Stimulated activated CD4-positive, alpha-beta T cell treated with anti-CD3 and anti-CD28 coated beads, Interleukin-12 subunit alpha, Interleukin-12 subunit beta, amount 100 ng/mL, for 4 hours (primary cell): ENCODE data around the gene ANXA9.
A peak's percentile ranks its signal among the peaks of the same experiment; 100 is the strongest.

Source experiments
- DNase-seq: peaks from one replicate; pipeline ENCODE4 v3.0.0-alpha.2; 2020

The ANXA9 gene

GRCh38 chr1:150976401-150976821 lies 5.7 kb upstream of the ANXA9 start:
- no peak for DNase-seq

- DNase-seq, result peak; percentile 63
Measured at GRCh38 chr1:150976879-150977694, 5.0 kb upstream of the ANXA9 start.

- DNase-seq, result peak; percentile 82
Measured at GRCh38 chr1:150979092-150980056, 2.7 kb upstream of the ANXA9 start.

GRCh38 chr1:150981177-150981804 lies 801 bp upstream of the ANXA9 start:
- DNase-seq, result no peak

GRCh38 chr1:150985179-150985825 lies 3.2 kb downstream of the ANXA9 start:
- no peak for DNase-seq

GRCh38 chr1:150987924-150988323 lies 5.8 kb downstream of the ANXA9 start:
- DNase-seq, result no peak

GRCh38 chr1:150992626-150993025 lies 10.5 kb downstream of the ANXA9 start:
- no peak for DNase-seq

- no peak for DNase-seq
Measured at GRCh38 chr1:150994248-150994647, 12.2 kb downstream of the ANXA9 start.

GRCh38 chr1:150995460-150995859 lies 13.4 kb downstream of the ANXA9 start:
- DNase-seq, result no peak

- DNase-seq, result no peak
Measured at GRCh38 chr1:150995896-150996295, 13.8 kb downstream of the ANXA9 start.

- no peak for DNase-seq
Measured at GRCh38 chr1:150997126-150997872, 15.2 kb downstream of the ANXA9 start.

- DNase-seq, result no peak
Measured at GRCh38 chr1:150997949-150998348, 15.9 kb downstream of the ANXA9 start.

GRCh38 chr1:150999051-150999674 lies 17.1 kb downstream of the ANXA9 start:
- DNase-seq, result no peak

GRCh38 chr1:150999926-151000325 lies 17.8 kb downstream of the ANXA9 start:
- no peak for DNase-seq

- DNase-seq, result no peak
Measured at GRCh38 chr1:151000408-151000807, 18.3 kb downstream of the ANXA9 start.

GRCh38 chr1:151001602-151002001 lies 19.5 kb downstream of the ANXA9 start:
- DNase-seq, result no peak

- DNase-seq, result no peak
Measured at GRCh38 chr1:151002051-151002450, 20.0 kb downstream of the ANXA9 start.

GRCh38 chr1:151002611-151003010 lies 20.5 kb downstream of the ANXA9 start:
- DNase-seq, result no peak

- DNase-seq, result no peak
Measured at GRCh38 chr1:151003180-151003579, 21.1 kb downstream of the ANXA9 start.

GRCh38 chr1:151005729-151006319 lies 23.7 kb downstream of the ANXA9 start:
- DNase-seq, result no peak
